Testis (tissue), 2 donors: ENCODE measurements around the gene CSRNP3.

Experiments used
- POLR2A ChIP-seq: fragments of 450-650 bp; IDR thresholded peaks from one replicate; pipeline ENCODE4 v1.6.1; 2017; ENCODE audit warnings: antibody characterized with exemption, mild to moderate bottlenecking, moderate library complexity
- TF ChIP-seq, protein P1 (sequence below), 3 experiments: fragments of 450-650 bp in 2 of 3; fragments of 200-600 bp in 1 of 3; sonication (generic) in 1 of 3; IDR thresholded peaks; one replicate each; pipeline ENCODE4 v1.5.1; 2016 to 2019; ENCODE audit warnings: antibody characterized with exemption in 3 of 3, mild to moderate bottlenecking in 2 of 3, moderate library complexity in 1 of 3

DNA sequence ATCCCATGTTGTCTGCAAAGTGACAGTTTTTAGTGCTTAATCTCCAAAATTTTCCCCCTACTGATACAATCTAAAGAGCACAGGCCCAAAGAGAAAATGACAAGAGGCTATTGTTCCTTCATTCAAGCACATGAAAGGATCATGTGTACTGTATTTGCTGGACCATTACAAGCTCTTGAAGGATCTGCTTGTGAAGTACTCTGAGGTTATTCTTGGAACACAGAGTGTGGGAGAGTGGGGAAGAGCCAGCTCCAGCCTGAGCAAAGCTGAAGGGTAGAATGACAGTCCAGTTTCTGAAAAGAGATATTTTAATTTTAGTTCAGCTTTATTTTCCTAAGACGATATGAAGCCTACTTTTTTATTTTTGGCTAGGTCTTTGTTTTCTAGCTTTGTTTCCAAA is 212.3 kb downstream of the CSRNP3 start:
- TF ChIP-seq, protein P1, sequence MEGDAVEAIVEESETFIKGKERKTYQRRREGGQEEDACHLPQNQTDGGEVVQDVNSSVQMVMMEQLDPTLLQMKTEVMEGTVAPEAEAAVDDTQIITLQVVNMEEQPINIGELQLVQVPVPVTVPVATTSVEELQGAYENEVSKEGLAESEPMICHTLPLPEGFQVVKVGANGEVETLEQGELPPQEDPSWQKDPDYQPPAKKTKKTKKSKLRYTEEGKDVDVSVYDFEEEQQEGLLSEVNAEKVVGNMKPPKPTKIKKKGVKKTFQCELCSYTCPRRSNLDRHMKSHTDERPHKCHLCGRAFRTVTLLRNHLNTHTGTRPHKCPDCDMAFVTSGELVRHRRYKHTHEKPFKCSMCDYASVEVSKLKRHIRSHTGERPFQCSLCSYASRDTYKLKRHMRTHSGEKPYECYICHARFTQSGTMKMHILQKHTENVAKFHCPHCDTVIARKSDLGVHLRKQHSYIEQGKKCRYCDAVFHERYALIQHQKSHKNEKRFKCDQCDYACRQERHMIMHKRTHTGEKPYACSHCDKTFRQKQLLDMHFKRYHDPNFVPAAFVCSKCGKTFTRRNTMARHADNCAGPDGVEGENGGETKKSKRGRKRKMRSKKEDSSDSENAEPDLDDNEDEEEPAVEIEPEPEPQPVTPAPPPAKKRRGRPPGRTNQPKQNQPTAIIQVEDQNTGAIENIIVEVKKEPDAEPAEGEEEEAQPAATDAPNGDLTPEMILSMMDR (IDR thresholded peaks at IDR 0.05) = no peak
- TF ChIP-seq POLR2A = no peak
